Endometrium (tissue), 2 donors: Measurements from ENCODE around the gene GPATCH8.
"Not testable (repeated sequence)": the region's sequence is repeated elsewhere in the genome, so short reads cannot be mapped to it uniquely, and the experiment has no call there.

Source experiments
- FAIRE-seq: peaks from 2 replicates; lab custom pipeline; 2012; peaks lifted over from hg19 to GRCh38; lab: Jason Lieb, UNC
- donor health status: control.
- donor health status: control.

The GPATCH8 gene

GRCh38 chr17:44374306-44375195, 128.7 kb downstream of the GPATCH8 start:
- FAIRE-seq, result no peak

- FAIRE-seq, result no peak
These were observed 131.2 kb downstream of the GPATCH8 start for GRCh38 chr17:44372036-44372435.

- FAIRE-seq, result not testable (repeated sequence)
These were observed 133.7 kb downstream of the GPATCH8 start for GRCh38 chr17:44369414-44370023.

GRCh38 chr17:44368391-44369243, 134.6 kb downstream of the GPATCH8 start:
- FAIRE-seq, result not testable (repeated sequence)

- FAIRE-seq, result no peak
These were observed 135.8 kb downstream of the GPATCH8 start for GRCh38 chr17:44367231-44367979.

GRCh38 chr17:44365051-44365450, 138.2 kb downstream of the GPATCH8 start:
- not testable (repeated sequence) for FAIRE-seq

GRCh38 chr17:44363613-44364159, 139.5 kb downstream of the GPATCH8 start, which contains the start of gene FAM171A2:
TSS of gene FAM171A2 (minus strand) at chr17:44363853. CDS start at chr17:44363714, 139 bp downstream.
- FAIRE-seq, result no peak

GRCh38 chr17:44362949-44363612, 140.1 kb downstream of the GPATCH8 start:
- no peak for FAIRE-seq

GRCh38 chr17:44362459-44362948, 140.7 kb downstream of the GPATCH8 start:
- no peak for FAIRE-seq

- no peak for FAIRE-seq
These were observed 141.6 kb downstream of the GPATCH8 start for GRCh38 chr17:44361292-44362260.

- no peak for FAIRE-seq
These were observed 142.4 kb downstream of the GPATCH8 start for GRCh38 chr17:44360826-44361225.

GRCh38 chr17:44360144-44360533, 143.1 kb downstream of the GPATCH8 start:
- no peak for FAIRE-seq

- no peak for FAIRE-seq
These were observed 143.6 kb downstream of the GPATCH8 start for GRCh38 chr17:44359458-44360143.

- no peak for FAIRE-seq
These were observed 144.2 kb downstream of the GPATCH8 start for GRCh38 chr17:44359006-44359405.

- FAIRE-seq, result no peak
These were observed 145.1 kb downstream of the GPATCH8 start for GRCh38 chr17:44358066-44358465.

- FAIRE-seq, result no peak
These were observed 147.0 kb downstream of the GPATCH8 start for GRCh38 chr17:44356241-44356640.

- no peak for FAIRE-seq
These were observed 147.5 kb downstream of the GPATCH8 start for GRCh38 chr17:44355642-44356099.
